ENCODE measurements around the gene SH3GL3.

Gene SH3GL3

GRCh38 chr15:83587091-83587490, 139.9 kb downstream of the SH3GL3 start:
- DNase-seq (ENCODE audit: low spot score) = no peak
- no peak overlapping the region for H3K4me3 ChIP-seq
- no peak for TF ChIP-seq CTCF (IDR thresholded peaks at IDR 0.05)
- no peak overlapping the region for H3K27ac ChIP-seq

- DNase-seq (ENCODE audit: low spot score) = no peak
- no peak overlapping the region for H3K27ac ChIP-seq
- TF ChIP-seq CTCF (IDR thresholded peaks at IDR 0.05) = no peak
Observed at GRCh38 chr15:83588441-83588840, 141.3 kb downstream of the SH3GL3 start.

GRCh38 chr15:83592370-83593040, 145.4 kb downstream of the SH3GL3 start:
- DNase-seq (ENCODE audit: low spot score) = no peak
- no peak for TF ChIP-seq CTCF (IDR thresholded peaks at IDR 0.05)
- no peak overlapping the region for H3K4me3 ChIP-seq
- no peak overlapping the region for H3K27ac ChIP-seq

More at GRCh38 chr15:83588441-83588840, 141.3 kb downstream of the SH3GL3 start:
- H3K4me3 ChIP-seq = no peak overlapping the region

- DNase-seq (ENCODE audit: low spot score) = no peak
- Histone ChIP-seq H3K4me3 (no peak overlapping the region), H3K27ac (no peak overlapping the region)
- no peak for TF ChIP-seq CTCF (IDR thresholded peaks at IDR 0.05)
Observed at GRCh38 chr15:83595191-83595590, 148.1 kb downstream of the SH3GL3 start.

GRCh38 chr15:83598031-83598430, 150.9 kb downstream of the SH3GL3 start:
- DNase-seq (ENCODE audit: low spot score) = no peak
- Histone ChIP-seq H3K27ac (no peak overlapping the region), H3K4me3 (no peak overlapping the region)
- no peak for TF ChIP-seq CTCF (IDR thresholded peaks at IDR 0.05)

- Histone ChIP-seq H3K4me3 (no peak overlapping the region), H3K27ac (no peak overlapping the region)
- no peak for DNase-seq (ENCODE audit: low spot score)
- TF ChIP-seq CTCF (IDR thresholded peaks at IDR 0.05) = no peak
Observed at GRCh38 chr15:83602021-83602420, 154.9 kb downstream of the SH3GL3 start.

GRCh38 chr15:83604549-83604948, 157.4 kb downstream of the SH3GL3 start:
- TF ChIP-seq CTCF (IDR thresholded peaks at IDR 0.05) = no peak
- no peak overlapping the region for H3K27ac ChIP-seq
- H3K4me3 ChIP-seq = no peak overlapping the region
- no peak for DNase-seq (ENCODE audit: low spot score)

Data from coronary artery (tissue), 2 donors.